Measurements from ENCODE around the gene UTP25.
A peak's percentile ranks its signal among the peaks of the same experiment; 100 is the strongest.

UTP25 gene

GRCh38 chr1:209850342-209850979, 22.7 kb downstream of the UTP25 start:
- no peaks in the 10 kb centered on the region for H3K27me3 ChIP-seq (ENCODE audit: insufficient read depth, low read length, poor library complexity)
- no peak overlapping the region for H4K5ac ChIP-seq (ENCODE audit: low read length)
- H3K4me2 ChIP-seq (ENCODE audit: low read length) = no peak overlapping the region
- H3K23ac ChIP-seq (ENCODE audit: low read length) = no peak overlapping the region
- no peak overlapping the region for H3K4ac ChIP-seq (ENCODE audit: low read depth, low read length)
- H3K9ac ChIP-seq (ENCODE audit: low read length) = no peak overlapping the region
- H3K56ac ChIP-seq (ENCODE audit: low read length) = no peak overlapping the region
- H2BK5ac ChIP-seq (ENCODE audit: low read length) = no peak overlapping the region
- no peak overlapping the region for H2BK120ac ChIP-seq (ENCODE audit: low read depth, low read length)
- no peaks in the 10 kb centered on the region for H3K4me1 ChIP-seq (ENCODE audit: control insufficient read depth, low read depth, low read length)
- H3K4me3 ChIP-seq (ENCODE audit: low read length) = no peak overlapping the region
- no peak overlapping the region for H2BK15ac ChIP-seq (replicated peaks; ENCODE audit: low read depth)
- H4K8ac ChIP-seq (ENCODE audit: low read depth, low read length) = no peak overlapping the region
- H3K79me2 ChIP-seq (ENCODE audit: control insufficient read depth, insufficient read depth, low read length) = no peaks in the 10 kb centered on the region
- H3K18ac ChIP-seq (ENCODE audit: low read length) = no peak overlapping the region
- DNase-seq = peak; percentile 64
- H3K36me3 ChIP-seq (ENCODE audit: control insufficient read depth, insufficient read depth, low read length) = peaks cover under 1% of the 10 kb centered on the region
- no peak overlapping the region for H3K27ac ChIP-seq (ENCODE audit: low read depth, low read length)
- no peak overlapping the region for H2AK5ac ChIP-seq (ENCODE audit: low read length)
- no peaks in the 10 kb centered on the region for H3K79me1 ChIP-seq (ENCODE audit: low read length)
- no CpG with 5 or more reads among the region's 6 CpGs for WGBS (ENCODE audit: extremely low coverage, insufficient coverage, low lambda C conversion rate)

GRCh38 chr1:209853676-209854075, 25.9 kb downstream of the UTP25 start:
- Histone ChIP-seq H2BK120ac (ENCODE audit: low read depth, low read length) (no peak overlapping the region), H3K18ac (ENCODE audit: low read length) (no peak overlapping the region), H3K27ac (ENCODE audit: low read depth, low read length) (no peak overlapping the region), H2AK5ac (ENCODE audit: low read length) (no peak overlapping the region), H4K5ac (ENCODE audit: low read length) (no peak overlapping the region), H3K79me2 (ENCODE audit: control insufficient read depth, insufficient read depth, low read length) (no peaks in the 10 kb centered on the region), H2BK5ac (ENCODE audit: low read length) (no peak overlapping the region), H3K56ac (ENCODE audit: low read length) (no peak overlapping the region), H3K23ac (ENCODE audit: low read length) (no peak overlapping the region), H3K4me1 (ENCODE audit: control insufficient read depth, low read depth, low read length) (no peaks in the 10 kb centered on the region), H3K4me3 (ENCODE audit: low read length) (no peak overlapping the region), H3K36me3 (ENCODE audit: control insufficient read depth, insufficient read depth, low read length) (no peaks in the 10 kb centered on the region), H3K9ac (ENCODE audit: low read length) (no peak overlapping the region), H4K8ac (ENCODE audit: low read depth, low read length) (no peak overlapping the region), H3K4me2 (ENCODE audit: low read length) (no peak overlapping the region), H2BK15ac (replicated peaks; ENCODE audit: low read depth) (no peak overlapping the region), H3K79me1 (ENCODE audit: low read length) (no peaks in the 10 kb centered on the region), H3K4ac (ENCODE audit: low read depth, low read length) (no peak overlapping the region), H3K27me3 (ENCODE audit: insufficient read depth, low read length, poor library complexity) (no peaks in the 10 kb centered on the region)
- no CpG with 5 or more reads among the region's 2 CpGs for WGBS (ENCODE audit: extremely low coverage, insufficient coverage, low lambda C conversion rate)
- DNase-seq = no peak

GRCh38 chr1:209854196-209854595, 26.4 kb downstream of the UTP25 start:
- Histone ChIP-seq H3K4me1 (ENCODE audit: control insufficient read depth, low read depth, low read length) (no peaks in the 10 kb centered on the region), H3K36me3 (ENCODE audit: control insufficient read depth, insufficient read depth, low read length) (no peaks in the 10 kb centered on the region), H3K79me2 (ENCODE audit: control insufficient read depth, insufficient read depth, low read length) (no peaks in the 10 kb centered on the region), H2BK5ac (ENCODE audit: low read length) (no peak overlapping the region), H2BK120ac (ENCODE audit: low read depth, low read length) (no peak overlapping the region), H3K4me2 (ENCODE audit: low read length) (no peak overlapping the region), H3K27ac (ENCODE audit: low read depth, low read length) (no peak overlapping the region), H3K4me3 (ENCODE audit: low read length) (no peak overlapping the region), H3K4ac (ENCODE audit: low read depth, low read length) (no peak overlapping the region), H3K18ac (ENCODE audit: low read length) (no peak overlapping the region), H3K79me1 (ENCODE audit: low read length) (no peaks in the 10 kb centered on the region), H3K9ac (ENCODE audit: low read length) (no peak overlapping the region), H3K23ac (ENCODE audit: low read length) (no peak overlapping the region), H3K27me3 (ENCODE audit: insufficient read depth, low read length, poor library complexity) (no peaks in the 10 kb centered on the region), H3K56ac (ENCODE audit: low read length) (no peak overlapping the region), H2AK5ac (ENCODE audit: low read length) (no peak overlapping the region), H2BK15ac (replicated peaks; ENCODE audit: low read depth) (no peak overlapping the region), H4K8ac (ENCODE audit: low read depth, low read length) (no peak overlapping the region), H4K5ac (ENCODE audit: low read length) (no peak overlapping the region)
- WGBS (ENCODE audit: extremely low coverage, insufficient coverage, low lambda C conversion rate) = no CpG with 5 or more reads among the region's 3 CpGs
- DNase-seq = no peak

- H3K27me3 ChIP-seq (ENCODE audit: insufficient read depth, low read length, poor library complexity) = no peaks in the 10 kb centered on the region
- no peak overlapping the region for H2BK15ac ChIP-seq (replicated peaks; ENCODE audit: low read depth)
- H4K5ac ChIP-seq (ENCODE audit: low read length) = no peak overlapping the region
- H3K4ac ChIP-seq (ENCODE audit: low read depth, low read length) = no peak overlapping the region
- no peak overlapping the region for H2BK5ac ChIP-seq (ENCODE audit: low read length)
- no peak overlapping the region for H3K56ac ChIP-seq (ENCODE audit: low read length)
- no peak for DNase-seq
- H3K4me3 ChIP-seq (ENCODE audit: low read length) = no peak overlapping the region
- H3K79me2 ChIP-seq (ENCODE audit: control insufficient read depth, insufficient read depth, low read length) = no peaks in the 10 kb centered on the region
- no peak overlapping the region for H3K23ac ChIP-seq (ENCODE audit: low read length)
- H3K4me2 ChIP-seq (ENCODE audit: low read length) = no peak overlapping the region
- H3K36me3 ChIP-seq (ENCODE audit: control insufficient read depth, insufficient read depth, low read length) = no peaks in the 10 kb centered on the region
- no peaks in the 10 kb centered on the region for H3K4me1 ChIP-seq (ENCODE audit: control insufficient read depth, low read depth, low read length)
- H3K79me1 ChIP-seq (ENCODE audit: low read length) = no peaks in the 10 kb centered on the region
- H3K9ac ChIP-seq (ENCODE audit: low read length) = no peak overlapping the region
- no peak overlapping the region for H4K8ac ChIP-seq (ENCODE audit: low read depth, low read length)
- H2BK120ac ChIP-seq (ENCODE audit: low read depth, low read length) = no peak overlapping the region
- H3K18ac ChIP-seq (ENCODE audit: low read length) = no peak overlapping the region
- WGBS (ENCODE audit: extremely low coverage, insufficient coverage, low lambda C conversion rate) = no CpG with 5 or more reads among the region's 8 CpGs
- H3K27ac ChIP-seq (ENCODE audit: low read depth, low read length) = no peak overlapping the region
- H2AK5ac ChIP-seq (ENCODE audit: low read length) = no peak overlapping the region
Measured at GRCh38 chr1:209855006-209855405, 27.2 kb downstream of the UTP25 start.

GRCh38 chr1:209855623-209856022, 27.9 kb downstream of the UTP25 start:
- H2BK120ac ChIP-seq (ENCODE audit: low read depth, low read length) = no peak overlapping the region
- no peak overlapping the region for H3K23ac ChIP-seq (ENCODE audit: low read length)
- H3K4ac ChIP-seq (ENCODE audit: low read depth, low read length) = no peak overlapping the region
- no peak for DNase-seq
- H2AK5ac ChIP-seq (ENCODE audit: low read length) = no peak overlapping the region
- H2BK15ac ChIP-seq (replicated peaks; ENCODE audit: low read depth) = no peak overlapping the region
- no peak overlapping the region for H3K4me3 ChIP-seq (ENCODE audit: low read length)
- H4K8ac ChIP-seq (ENCODE audit: low read depth, low read length) = no peak overlapping the region
- H3K18ac ChIP-seq (ENCODE audit: low read length) = no peak overlapping the region
- no peak overlapping the region for H3K56ac ChIP-seq (ENCODE audit: low read length)
- no peaks in the 10 kb centered on the region for H3K36me3 ChIP-seq (ENCODE audit: control insufficient read depth, insufficient read depth, low read length)
- H3K79me1 ChIP-seq (ENCODE audit: low read length) = no peaks in the 10 kb centered on the region
- no CpG with 5 or more reads among the region's 5 CpGs for WGBS (ENCODE audit: extremely low coverage, insufficient coverage, low lambda C conversion rate)
- no peaks in the 10 kb centered on the region for H3K79me2 ChIP-seq (ENCODE audit: control insufficient read depth, insufficient read depth, low read length)
- no peaks in the 10 kb centered on the region for H3K4me1 ChIP-seq (ENCODE audit: control insufficient read depth, low read depth, low read length)
- no peak overlapping the region for H2BK5ac ChIP-seq (ENCODE audit: low read length)
- no peaks in the 10 kb centered on the region for H3K27me3 ChIP-seq (ENCODE audit: insufficient read depth, low read length, poor library complexity)
- no peak overlapping the region for H4K5ac ChIP-seq (ENCODE audit: low read length)
- H3K4me2 ChIP-seq (ENCODE audit: low read length) = no peak overlapping the region
- H3K9ac ChIP-seq (ENCODE audit: low read length) = no peak overlapping the region
- no peak overlapping the region for H3K27ac ChIP-seq (ENCODE audit: low read depth, low read length)

- no peak overlapping the region for H3K9ac ChIP-seq (ENCODE audit: low read length)
- no peaks in the 10 kb centered on the region for H3K4me1 ChIP-seq (ENCODE audit: control insufficient read depth, low read depth, low read length)
- no peak overlapping the region for H2BK5ac ChIP-seq (ENCODE audit: low read length)
- WGBS (ENCODE audit: extremely low coverage, insufficient coverage, low lambda C conversion rate) = no CpG with 5 or more reads among the region's 41 CpGs
- H3K18ac ChIP-seq (ENCODE audit: low read length) = no peak overlapping the region
- H3K79me1 ChIP-seq (ENCODE audit: low read length) = no peaks in the 10 kb centered on the region
- no peaks in the 10 kb centered on the region for H3K79me2 ChIP-seq (ENCODE audit: control insufficient read depth, insufficient read depth, low read length)
- H2BK120ac ChIP-seq (ENCODE audit: low read depth, low read length) = no peak overlapping the region
- no peak overlapping the region for H3K27ac ChIP-seq (ENCODE audit: low read depth, low read length)
- no peak for DNase-seq
- no peak overlapping the region for H3K4me2 ChIP-seq (ENCODE audit: low read length)
- H3K23ac ChIP-seq (ENCODE audit: low read length) = no peak overlapping the region
- H4K8ac ChIP-seq (ENCODE audit: low read depth, low read length) = no peak overlapping the region
- H3K4me3 ChIP-seq (ENCODE audit: low read length) = no peak overlapping the region
- no peaks in the 10 kb centered on the region for H3K27me3 ChIP-seq (ENCODE audit: insufficient read depth, low read length, poor library complexity)
- H2AK5ac ChIP-seq (ENCODE audit: low read length) = no peak overlapping the region
- H3K4ac ChIP-seq (ENCODE audit: low read depth, low read length) = no peak overlapping the region
- H4K5ac ChIP-seq (ENCODE audit: low read length) = no peak overlapping the region
- no peak overlapping the region for H2BK15ac ChIP-seq (replicated peaks; ENCODE audit: low read depth)
- H3K36me3 ChIP-seq (ENCODE audit: control insufficient read depth, insufficient read depth, low read length) = no peaks in the 10 kb centered on the region
- H3K56ac ChIP-seq (ENCODE audit: low read length) = no peak overlapping the region
Measured at GRCh38 chr1:209858561-209859103, 30.9 kb downstream of the UTP25 start.
